Measurements from ENCODE around the gene BIRC2. TPM values are rescaled to one million over a fixed set of nuclear protein-coding genes. Genes with fewer than 3 reads are reported as not detected.
"Not testable (repeated sequence)": the region's sequence is repeated elsewhere in the genome, so short reads cannot be mapped to it uniquely, and the experiment has no call there.

BIRC2 gene
- total RNA-seq: 10 to 100 TPM; 40.3 to 42.8 TPM
- polyA plus RNA-seq: 35.2 TPM

DNA sequence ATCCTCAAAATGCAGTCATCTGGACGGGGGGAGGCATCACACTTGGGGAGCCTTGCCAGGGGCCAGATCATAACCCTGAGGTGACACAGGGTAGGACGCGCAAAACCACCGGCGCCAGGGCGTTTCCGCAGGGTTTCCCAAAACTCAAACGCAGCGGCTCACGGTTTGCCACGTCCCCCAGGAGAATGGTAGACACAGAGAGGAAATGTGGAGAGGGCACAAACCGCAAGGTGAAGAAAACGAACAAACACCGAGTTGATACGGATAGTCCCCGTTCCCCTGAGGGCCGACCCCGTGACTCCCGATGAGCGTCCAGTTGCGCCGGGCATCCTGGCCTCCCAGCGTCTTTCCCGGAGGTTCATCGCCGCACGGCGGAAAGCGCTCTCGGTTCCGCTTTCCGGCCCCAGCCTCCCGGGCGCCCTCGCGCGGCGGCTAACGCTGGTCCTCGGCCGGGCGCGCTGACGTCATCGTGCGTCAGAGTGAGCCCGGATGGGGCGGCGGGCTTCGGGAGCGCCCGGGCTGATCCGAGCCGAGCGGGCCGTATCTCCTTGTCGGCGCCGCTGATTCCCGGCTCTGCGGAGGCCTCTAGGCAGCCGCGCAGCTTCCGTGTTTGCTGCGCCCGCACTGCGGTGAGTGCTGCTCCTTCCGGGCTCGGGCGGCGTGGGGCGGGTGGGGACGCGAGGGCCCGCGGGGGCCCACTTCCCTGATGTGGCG, at the start of gene BIRC2:
TSS of gene BIRC2 (plus strand) at position 467 of the 714 bp plus-strand sequence. CDS start 2,641 bp downstream, outside the sequence.
- H3K9me3 Mint-ChIP-seq: no peaks in the 10 kb centered on the region
- peaks cover 4 to 37% (median 8%) of the 10 kb centered on the region in 3 donors for H3K36me3 Mint-ChIP-seq
- peak within 1 kb of the TSS; percentile 98 to 99 (median 98) for H3K4me3 Mint-ChIP-seq
- CTCF ChIA-PET: interaction anchor here (1.2 to 1.8 kb wide), 2 partner anchors 149 to 266 kb away, joined by 5 read pairs; no protein-coding TSS in a partner anchor
- POLR2A ChIA-PET: interaction anchor here (1.1 kb wide), 1 partner anchor 105 kb away, joined by 5 read pairs; no protein-coding TSS in a partner anchor
- peaks cover 35 to 55% (median 50%) of the 10 kb centered on the region in 3 donors for H3K4me1 Mint-ChIP-seq
- peaks cover 0 to 3% of the 10 kb centered on the region in 2 donors for H3K27me3 Mint-ChIP-seq
- Histone ChIP-seq H3K9me3 (ENCODE audit: low read length) (no peaks in the 10 kb centered on the region), H3K27me3 (ENCODE audit: insufficient read depth, low read length, poor library complexity, severe bottlenecking) (no peaks in the 10 kb centered on the region), H3K27ac (ENCODE audit: low read depth, low read length) (peak within 1 kb of the TSS; percentile 93), H3K4me1 (ENCODE audit: insufficient read depth, low read length) (peaks cover 22% of the 10 kb centered on the region), H3K4me3 (ENCODE audit: low read length) (peak within 1 kb of the TSS; percentile 77), H3K36me3 (ENCODE audit: insufficient read depth, low read length) (no peaks in the 10 kb centered on the region)
- peak within 1 kb of the TSS; percentile 99 to 100 (median 100) for H3K27ac Mint-ChIP-seq
- DNase-seq: peak; percentile 93 to 96 (median 94)

DNA sequence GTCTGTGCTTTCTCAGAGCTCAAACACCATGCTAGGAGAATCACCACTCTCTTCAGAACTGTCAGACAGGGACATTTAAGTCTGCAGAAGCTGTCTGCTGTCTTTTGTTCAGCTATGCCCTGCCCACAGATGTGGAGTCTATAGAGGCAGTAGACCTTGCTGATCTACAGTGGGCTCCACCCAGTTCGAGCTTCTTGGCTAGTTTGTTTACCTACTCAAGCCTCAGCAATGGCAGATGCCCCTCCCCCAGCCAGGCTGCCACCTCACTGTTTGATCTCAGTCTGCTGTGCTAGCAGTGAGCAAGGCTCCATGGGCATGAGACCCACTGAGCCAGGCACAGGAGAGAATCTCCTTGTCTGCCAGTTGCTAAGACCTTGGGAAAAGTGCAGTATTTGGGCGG, 46.2 kb upstream of the BIRC2 start:
- not testable (repeated sequence) for H3K36me3 ChIP-seq (ENCODE audit: insufficient read depth, low read length); H3K27me3 Mint-ChIP-seq; H3K27me3 ChIP-seq (ENCODE audit: insufficient read depth, low read length, poor library complexity, severe bottlenecking); H3K27ac ChIP-seq (ENCODE audit: low read depth, low read length)
- CTCF ChIA-PET: interaction anchor here (1.0 to 3.0 kb wide), 10 partner anchors 13 to 195 kb away, joined by 3 to 15 read pairs (median 5); no protein-coding TSS in a partner anchor
- H3K4me3 Mint-ChIP-seq: peak overlapping the region in 3 of 7 donors; percentile 19 to 24 (median 19)
- peak overlapping the region in 6 of 8 donors; percentile 9 to 77 (median 64) for H3K27ac Mint-ChIP-seq
- peaks cover 58 to 68% (median 66%) of the 10 kb centered on the region in 3 donors for H3K4me1 Mint-ChIP-seq
- H3K4me1 ChIP-seq (ENCODE audit: insufficient read depth, low read length): peaks cover 56% of the 10 kb centered on the region
- DNase-seq: peak in 3 of 5 donors; percentile 46 to 84 (median 60)
- H3K4me3 ChIP-seq (ENCODE audit: low read length): peak overlapping the region; percentile 29
- peaks cover 10% of the 10 kb centered on the region for H3K9me3 ChIP-seq (ENCODE audit: low read length)
- POLR2A ChIA-PET: interaction anchor here (0.6 to 1.4 kb wide), 4 partner anchors 14 to 26 kb away, joined by 4 to 8 read pairs (median 5); partner anchors contain the start of gene BIRC3
- peaks cover 3 to 17% (median 10%) of the 10 kb centered on the region in 5 donors for H3K9me3 Mint-ChIP-seq
- H3K36me3 Mint-ChIP-seq: peaks cover 0 to 15% (median 6%) of the 10 kb centered on the region in 3 donors

DNA sequence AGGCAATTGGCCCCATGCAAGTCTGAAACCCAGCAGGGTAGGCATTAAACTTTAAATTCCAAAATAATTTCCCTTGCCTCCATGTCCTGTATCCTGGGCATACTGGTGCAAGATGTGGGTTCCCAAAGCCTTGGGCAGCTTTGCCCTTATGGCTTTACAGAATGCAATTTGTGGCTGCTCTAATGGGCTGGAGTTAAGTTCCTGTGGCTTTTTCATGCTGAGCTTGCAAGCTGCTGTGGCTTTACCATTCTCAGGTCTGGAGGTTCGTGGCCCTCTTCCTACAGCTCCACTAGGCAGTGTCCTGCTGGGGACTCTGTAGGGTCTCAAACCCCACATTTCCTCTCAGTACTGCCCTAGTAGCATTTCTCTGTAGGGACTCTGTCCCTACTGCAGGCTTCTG, 44.8 kb upstream of the BIRC2 start:
- Histone ChIP-seq H3K9me3 (ENCODE audit: low read length) (peaks cover 10% of the 10 kb centered on the region), H3K4me3 (ENCODE audit: low read length) (peak overlapping the region; percentile 1)
- H3K27me3 Mint-ChIP-seq: peaks cover 0 to 1% of the 10 kb centered on the region in 2 donors

DNA sequence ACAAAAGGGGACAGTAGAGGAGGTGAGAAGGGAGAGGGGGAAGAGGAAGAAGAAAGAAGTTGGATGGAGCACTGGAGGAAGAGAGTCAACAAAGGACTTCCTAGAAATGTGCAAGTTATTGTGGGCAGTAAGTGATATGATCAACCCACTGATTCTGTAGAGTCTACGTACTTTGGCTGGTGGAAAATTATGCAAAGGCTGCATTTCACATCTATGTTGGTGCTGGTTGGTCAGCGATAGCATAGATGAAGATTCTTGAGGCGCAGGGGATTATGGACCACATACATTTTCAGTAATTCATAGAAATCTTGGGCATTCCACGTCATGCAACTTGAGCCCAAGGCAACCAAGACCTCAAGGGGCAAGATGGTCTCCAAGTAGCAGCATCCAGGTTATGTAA, 42.3 kb upstream of the BIRC2 start:
- CTCF ChIA-PET: no interaction called here
- H3K36me3 ChIP-seq (ENCODE audit: insufficient read depth, low read length): no peaks in the 10 kb centered on the region
- Mint-ChIP-seq H3K9me3 (peaks cover 3 to 17% (median 10%) of the 10 kb centered on the region in 5 donors), H3K4me1 (peaks cover 69 to 85% (median 84%) of the 10 kb centered on the region in 3 donors), H3K4me3 (peak overlapping the region; percentile 1 to 57 (median 46)), H3K27me3 (peaks cover 0 to 1% of the 10 kb centered on the region in 2 donors), H3K36me3 (peaks cover 0 to 15% (median 6%) of the 10 kb centered on the region in 3 donors), H3K27ac (peak overlapping the region; percentile 76 to 99 (median 90))
- peaks cover 10% of the 10 kb centered on the region for H3K9me3 ChIP-seq (ENCODE audit: low read length)
- H3K27ac ChIP-seq (ENCODE audit: low read depth, low read length): no peak overlapping the region
- DNase-seq: no peak
- H3K4me3 ChIP-seq (ENCODE audit: low read length): no peak overlapping the region
- POLR2A ChIA-PET: no interaction called here
- H3K27me3 ChIP-seq (ENCODE audit: insufficient read depth, low read length, poor library complexity, severe bottlenecking): no peaks in the 10 kb centered on the region
- peaks cover 82% of the 10 kb centered on the region for H3K4me1 ChIP-seq (ENCODE audit: insufficient read depth, low read length)

More for the DNA sequence above, 44.8 kb upstream of the BIRC2 start:
- Histone ChIP-seq H3K27ac (ENCODE audit: low read depth, low read length) (no peak overlapping the region), H3K36me3 (ENCODE audit: insufficient read depth, low read length) (no peaks in the 10 kb centered on the region), H3K4me1 (ENCODE audit: insufficient read depth, low read length) (peaks cover 68% of the 10 kb centered on the region), H3K27me3 (ENCODE audit: insufficient read depth, low read length, poor library complexity, severe bottlenecking) (no peaks in the 10 kb centered on the region)
- Mint-ChIP-seq H3K27ac (peak overlapping the region in 4 of 8 donors; percentile 30 to 88 (median 68)), H3K4me3 (peak overlapping the region in 1 of 7 donors; percentile 49), H3K36me3 (peaks cover 0 to 15% (median 6%) of the 10 kb centered on the region in 3 donors), H3K9me3 (peaks cover 3 to 17% (median 10%) of the 10 kb centered on the region in 5 donors), H3K4me1 (peaks cover 72 to 80% (median 78%) of the 10 kb centered on the region in 3 donors)
- CTCF ChIA-PET: interaction anchor here (0.9 to 1.2 kb wide), 3 partner anchors 8 to 16 kb away, joined by 3 to 4 read pairs (median 3); no protein-coding TSS in a partner anchor
- DNase-seq: no peak
- POLR2A ChIA-PET: no interaction called here

DNA sequence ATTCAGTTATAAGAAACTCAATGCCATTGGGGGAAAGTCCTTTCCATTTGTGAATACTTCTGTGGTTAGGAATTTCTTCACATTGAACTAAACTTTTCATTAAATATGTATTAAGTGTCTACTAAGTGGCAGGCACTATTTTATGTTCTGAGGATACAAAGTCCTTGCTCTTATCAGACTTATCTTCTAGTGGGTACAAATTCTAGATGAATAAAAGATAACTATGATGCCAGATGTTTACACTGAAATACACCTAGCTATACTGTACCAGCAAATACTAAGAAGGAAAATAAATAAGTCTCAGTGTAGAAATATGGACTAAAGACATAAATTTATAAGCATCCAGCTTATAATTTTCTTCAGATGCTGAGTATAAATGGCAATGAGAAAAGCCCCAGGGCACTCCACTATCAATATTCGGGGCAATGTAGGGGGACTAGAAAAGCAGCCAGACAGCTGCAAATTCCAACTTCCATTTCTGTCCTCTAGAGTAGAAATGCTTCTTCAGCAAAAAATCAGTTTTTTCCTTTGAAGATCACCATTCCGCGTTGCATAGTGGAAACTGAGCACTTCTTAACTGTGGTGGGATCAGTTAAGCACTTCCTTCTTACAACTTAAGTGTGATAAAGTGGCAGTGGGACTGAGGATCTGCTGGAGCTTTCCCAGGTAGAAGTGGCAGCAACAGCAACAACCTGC, 41.5 kb upstream of the BIRC2 start:
- Mint-ChIP-seq H3K27ac (peak overlapping the region; percentile 76 to 99 (median 90)), H3K4me1 (peaks cover 60 to 79% (median 79%) of the 10 kb centered on the region in 3 donors), H3K36me3 (peaks cover 0 to 15% (median 6%) of the 10 kb centered on the region in 3 donors), H3K9me3 (peaks cover 3 to 17% (median 10%) of the 10 kb centered on the region in 5 donors), H3K27me3 (peaks cover 0 to 1% of the 10 kb centered on the region in 2 donors), H3K4me3 (peak overlapping the region; percentile 24 to 77 (median 61))
- ChIA-PET CTCF (interaction anchor here (0.6 to 4.6 kb wide), 6 partner anchors 10 to 194 kb away, joined by 3 to 38 read pairs (median 9); partner anchors contain the start of gene BIRC3), POLR2A (interaction anchor here (0.6 to 2.0 kb wide), 5 partner anchors 10 to 68 kb away, joined by 3 to 14 read pairs (median 7); no protein-coding TSS in a partner anchor)
- no peaks in the 10 kb centered on the region for H3K36me3 ChIP-seq (ENCODE audit: insufficient read depth, low read length)
- H3K4me3 ChIP-seq (ENCODE audit: low read length): peak overlapping the region; percentile 24
- peaks cover 74% of the 10 kb centered on the region for H3K4me1 ChIP-seq (ENCODE audit: insufficient read depth, low read length)
- peaks cover 10% of the 10 kb centered on the region for H3K9me3 ChIP-seq (ENCODE audit: low read length)
- no peaks in the 10 kb centered on the region for H3K27me3 ChIP-seq (ENCODE audit: insufficient read depth, low read length, poor library complexity, severe bottlenecking)
- DNase-seq: no peak
- no peak overlapping the region for H3K27ac ChIP-seq (ENCODE audit: low read depth, low read length)

DNA sequence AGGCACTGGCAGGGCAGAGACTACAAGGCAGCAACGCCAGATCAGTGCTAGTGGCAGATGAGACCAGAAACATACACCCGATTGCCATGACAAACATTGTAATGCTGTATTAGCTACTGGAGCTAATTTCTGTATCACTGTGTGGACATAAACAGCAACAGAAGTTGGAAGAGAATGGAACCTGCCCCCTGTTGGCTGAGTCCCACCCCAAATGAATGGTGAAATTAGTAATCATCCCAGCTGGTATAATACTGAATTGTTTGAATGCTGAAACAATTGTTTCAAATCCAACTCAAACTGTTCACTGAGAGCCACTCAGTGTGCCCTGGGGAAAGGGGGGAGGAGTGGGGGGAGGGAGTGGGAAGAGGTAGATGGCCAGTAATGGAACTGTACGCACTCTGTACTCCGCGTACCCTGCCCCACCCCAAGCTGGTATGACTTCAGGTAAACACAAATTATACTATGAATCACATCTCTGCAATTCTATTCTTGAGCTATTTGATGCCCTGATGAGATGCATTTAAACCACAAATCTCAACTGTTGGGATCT, 40.9 kb upstream of the BIRC2 start:
- peaks cover 0 to 15% (median 6%) of the 10 kb centered on the region in 3 donors for H3K36me3 Mint-ChIP-seq
- H3K9me3 ChIP-seq (ENCODE audit: low read length): peaks cover 10% of the 10 kb centered on the region
- no peak for DNase-seq
- H3K4me1 Mint-ChIP-seq: peaks cover 55 to 78% (median 77%) of the 10 kb centered on the region in 3 donors
- H3K4me1 ChIP-seq (ENCODE audit: insufficient read depth, low read length): peaks cover 67% of the 10 kb centered on the region
- H3K27me3 ChIP-seq (ENCODE audit: insufficient read depth, low read length, poor library complexity, severe bottlenecking): no peaks in the 10 kb centered on the region
- peak overlapping the region; percentile 24 for H3K4me3 ChIP-seq (ENCODE audit: low read length)
- CTCF ChIA-PET: interaction anchor here (0.8 to 4.6 kb wide), 6 partner anchors 10 to 193 kb away, joined by 3 to 38 read pairs (median 12); partner anchors contain the start of gene BIRC3
- H3K27me3 Mint-ChIP-seq: peaks cover 0 to 1% of the 10 kb centered on the region in 2 donors
- H3K4me3 Mint-ChIP-seq: peak overlapping the region; percentile 24 to 78 (median 61)
- H3K27ac ChIP-seq (ENCODE audit: low read depth, low read length): no peak overlapping the region
- H3K9me3 Mint-ChIP-seq: peaks cover 3 to 17% (median 10%) of the 10 kb centered on the region in 5 donors
- peak overlapping the region; percentile 76 to 99 (median 90) for H3K27ac Mint-ChIP-seq
- POLR2A ChIA-PET: interaction anchor here (0.6 to 2.0 kb wide), 5 partner anchors 9 to 68 kb away, joined by 3 to 14 read pairs (median 7); no protein-coding TSS in a partner anchor
- H3K36me3 ChIP-seq (ENCODE audit: insufficient read depth, low read length): no peaks in the 10 kb centered on the region

Data from CD8-positive, alpha-beta memory T cell (primary cell).